WERI-Rb-1 (cell line): ENCODE measurements around the gene NCL.
"Not testable (repeated sequence)": the region's sequence is repeated elsewhere in the genome, so short reads cannot be mapped to it uniquely, and the experiment has no call there.

Source experiments
- DNase-seq: peaks from one replicate; pipeline ENCODE4 v3.0.0-alpha.2; 2020
- H3K27ac ChIP-seq: fragments of 250-450 bp; sonication (Bioruptor Pico); 2 replicates; pipeline ENCODE4 v1.5.1; 2020; ENCODE audit warnings: mild to moderate bottlenecking, moderate library complexity
- H3K27me3 ChIP-seq: fragments of 250-450 bp; sonication (Bioruptor Pico); 2 replicates; pipeline ENCODE4 v1.5.1; 2021; ENCODE audit warnings: mild to moderate bottlenecking, low read depth, moderate library complexity; ENCODE audit not compliant: insufficient read depth, severe bottlenecking
- H3K36me3 ChIP-seq: fragments of 250-450 bp; sonication (Bioruptor Pico); 2 replicates; pipeline ENCODE4 v1.5.1; 2020; ENCODE audit warnings: mild to moderate bottlenecking, moderate library complexity
- H3K4me3 ChIP-seq: 2 replicates; pipeline ENCODE4 v1.5.1; 2011; ENCODE audit warnings: low read depth, mild to moderate bottlenecking, control low read depth, low read length
- H3K9me3 ChIP-seq: fragments of 250-450 bp; sonication (Bioruptor Pico); 2 replicates; pipeline ENCODE4 v1.5.1; 2021; ENCODE audit warnings: mild to moderate bottlenecking, moderate library complexity; ENCODE audit not compliant: severe bottlenecking
- TF ChIP-seq, protein P1 (sequence below): IDR thresholded peaks from 2 replicates; pipeline ENCODE4 v1.5.1; 2011; ENCODE audit warnings: low read depth, mild to moderate bottlenecking, control low read depth, inconsistent platforms, low read length

The NCL gene

DNA sequence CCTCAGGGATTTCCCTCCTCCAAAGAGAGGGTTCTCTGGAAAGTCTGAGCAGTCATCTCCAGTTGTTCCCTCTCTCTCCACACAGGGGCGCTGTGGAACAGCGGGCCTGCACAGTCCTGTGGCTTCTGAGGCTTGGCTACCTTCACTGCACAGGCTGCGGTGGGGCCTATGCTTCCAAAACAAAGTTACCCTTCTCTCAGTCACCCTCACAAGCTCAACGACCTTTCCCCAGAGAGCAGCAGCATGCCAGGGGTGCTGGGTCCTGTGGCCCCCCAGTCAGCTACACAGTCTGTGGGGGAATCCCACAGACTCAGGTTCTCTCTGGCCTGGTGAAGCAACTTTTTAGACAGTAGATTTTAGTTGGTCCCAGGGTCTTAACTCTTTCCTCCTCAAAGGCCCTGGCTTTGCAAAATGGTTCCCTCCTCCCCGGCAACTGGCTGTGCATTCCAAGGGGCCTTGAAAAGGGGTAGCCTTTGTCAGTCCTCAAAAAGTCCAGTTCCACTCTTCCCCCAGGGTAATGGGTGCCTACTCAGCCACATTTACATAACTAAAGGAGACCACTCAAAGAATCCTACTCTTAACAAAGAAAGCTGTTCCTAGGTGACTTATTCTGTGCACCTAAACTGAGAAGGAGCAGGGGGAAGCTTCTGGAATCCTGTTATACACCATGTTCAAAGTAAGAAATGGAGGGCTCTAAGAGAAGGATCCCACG, 53.8 kb downstream of the NCL start:
- Histone ChIP-seq H3K27me3 (no peaks in the 10 kb centered on the region), H3K27ac (no peak overlapping the region), H3K9me3 (peaks cover 7% of the 10 kb centered on the region), H3K4me3 (no peak overlapping the region), H3K36me3 (no peaks in the 10 kb centered on the region)
- peak; percentile 28 for DNase-seq
- TF ChIP-seq, protein P1, sequence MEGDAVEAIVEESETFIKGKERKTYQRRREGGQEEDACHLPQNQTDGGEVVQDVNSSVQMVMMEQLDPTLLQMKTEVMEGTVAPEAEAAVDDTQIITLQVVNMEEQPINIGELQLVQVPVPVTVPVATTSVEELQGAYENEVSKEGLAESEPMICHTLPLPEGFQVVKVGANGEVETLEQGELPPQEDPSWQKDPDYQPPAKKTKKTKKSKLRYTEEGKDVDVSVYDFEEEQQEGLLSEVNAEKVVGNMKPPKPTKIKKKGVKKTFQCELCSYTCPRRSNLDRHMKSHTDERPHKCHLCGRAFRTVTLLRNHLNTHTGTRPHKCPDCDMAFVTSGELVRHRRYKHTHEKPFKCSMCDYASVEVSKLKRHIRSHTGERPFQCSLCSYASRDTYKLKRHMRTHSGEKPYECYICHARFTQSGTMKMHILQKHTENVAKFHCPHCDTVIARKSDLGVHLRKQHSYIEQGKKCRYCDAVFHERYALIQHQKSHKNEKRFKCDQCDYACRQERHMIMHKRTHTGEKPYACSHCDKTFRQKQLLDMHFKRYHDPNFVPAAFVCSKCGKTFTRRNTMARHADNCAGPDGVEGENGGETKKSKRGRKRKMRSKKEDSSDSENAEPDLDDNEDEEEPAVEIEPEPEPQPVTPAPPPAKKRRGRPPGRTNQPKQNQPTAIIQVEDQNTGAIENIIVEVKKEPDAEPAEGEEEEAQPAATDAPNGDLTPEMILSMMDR: peak; percentile 70

DNA sequence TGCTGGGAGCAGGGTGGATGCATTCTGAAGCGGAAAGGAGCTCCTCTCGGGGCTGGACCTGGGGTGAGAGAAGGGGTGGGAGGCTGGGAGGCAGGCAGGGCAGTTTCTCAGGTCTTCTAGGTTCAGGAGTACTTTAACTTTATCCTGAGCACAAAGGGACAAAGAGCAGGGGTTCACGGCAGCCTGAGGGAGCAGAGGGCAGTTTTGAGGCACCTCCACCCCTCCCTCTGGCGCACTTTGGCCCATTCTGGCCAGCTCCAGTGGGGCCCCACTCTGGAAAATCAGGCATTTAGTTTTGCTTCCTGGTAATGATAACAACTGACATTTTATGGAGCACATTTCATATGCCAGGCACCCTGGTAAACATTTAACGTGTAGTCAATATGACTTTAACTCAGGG, 54.5 kb downstream of the NCL start:
- Histone ChIP-seq H3K27ac (no peak overlapping the region), H3K36me3 (no peaks in the 10 kb centered on the region), H3K27me3 (no peaks in the 10 kb centered on the region), H3K9me3 (peaks cover 7% of the 10 kb centered on the region), H3K4me3 (no peak overlapping the region)
- TF ChIP-seq, protein P1: no peak
- DNase-seq: no peak

DNA sequence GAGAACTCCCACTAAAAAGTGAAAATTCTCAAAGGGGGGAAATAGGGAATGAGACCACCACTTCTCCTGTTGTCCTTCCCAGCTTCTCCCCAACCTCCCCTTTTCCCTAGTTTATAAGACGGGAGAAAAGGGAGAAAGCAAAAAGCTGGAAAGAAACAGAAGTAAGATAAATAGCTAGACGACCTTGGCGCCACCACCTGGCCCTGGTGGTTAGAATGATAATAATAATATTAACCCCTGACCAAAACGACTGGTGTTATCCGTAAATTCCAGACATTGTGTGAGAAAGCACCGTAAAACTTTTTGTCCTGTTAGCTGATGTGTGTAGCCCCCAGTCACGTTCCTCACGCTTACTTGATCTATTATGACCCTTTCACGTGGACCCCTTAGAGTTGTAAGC, 56.0 kb downstream of the NCL start:
- not testable (repeated sequence) for H3K4me3 ChIP-seq

DNA sequence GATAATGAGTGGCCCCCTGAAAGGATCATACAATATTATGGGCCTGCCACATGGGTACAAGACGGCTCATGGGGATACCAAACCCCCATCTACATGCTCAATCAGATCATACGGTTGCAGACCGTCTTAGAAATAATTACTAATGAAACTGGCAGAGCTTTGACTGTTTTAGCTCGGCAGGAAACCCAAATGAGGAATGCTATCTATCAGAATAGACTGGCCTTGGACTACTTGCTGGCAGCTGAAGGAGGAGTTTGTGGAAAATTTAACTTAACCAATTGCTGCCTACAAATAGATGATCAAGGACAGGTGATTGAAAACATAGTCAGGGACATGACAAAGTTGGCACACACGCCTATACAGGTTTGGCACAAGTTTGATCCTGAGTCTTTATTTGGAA, 56.6 kb downstream of the NCL start:
- not testable (repeated sequence) for H3K9me3 ChIP-seq, H3K27me3 ChIP-seq, H3K4me3 ChIP-seq, H3K27ac ChIP-seq, DNase-seq, H3K36me3 ChIP-seq

More for the DNA sequence above, 56.0 kb downstream of the NCL start:
- not testable (repeated sequence) for H3K27ac ChIP-seq, H3K36me3 ChIP-seq, H3K27me3 ChIP-seq, DNase-seq, H3K9me3 ChIP-seq

DNA sequence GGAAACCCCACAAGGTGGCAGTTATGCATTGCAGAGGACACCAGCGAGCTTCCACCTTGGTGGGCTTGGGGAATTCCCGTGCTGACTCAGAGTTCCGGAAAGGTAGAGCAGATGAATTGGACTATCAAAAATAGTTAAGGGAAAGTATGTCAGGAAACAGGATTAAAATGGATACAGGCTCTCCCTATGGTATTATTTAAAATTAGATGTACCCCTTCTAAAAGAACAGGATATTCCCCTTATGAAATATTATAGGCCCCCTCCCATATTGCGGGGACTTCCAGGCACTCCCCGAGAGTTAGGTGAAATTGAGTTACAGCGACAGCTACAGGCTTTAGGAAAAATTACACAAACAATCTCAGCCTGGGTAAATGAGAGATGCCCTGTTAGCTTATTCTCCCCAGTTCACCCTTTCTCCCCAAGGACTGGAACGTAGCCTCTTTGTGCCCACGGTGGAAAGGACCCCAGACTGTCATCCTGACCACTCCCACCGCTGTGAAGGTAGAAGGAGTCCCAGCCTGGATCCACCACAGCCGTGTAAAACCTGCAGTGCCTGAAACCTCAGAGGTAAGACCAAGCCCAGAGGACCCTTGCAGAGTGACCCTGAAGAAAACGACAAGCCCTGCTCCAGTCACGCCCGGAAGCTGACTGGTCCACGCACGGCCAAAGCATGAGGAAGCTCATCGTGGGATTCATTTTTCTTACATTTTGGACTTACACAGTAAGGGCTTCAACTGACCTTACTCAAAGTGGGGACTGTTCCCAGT, 58.5 kb downstream of the NCL start:
- H3K27ac ChIP-seq, H3K9me3 ChIP-seq, H3K36me3 ChIP-seq, H3K27me3 ChIP-seq, DNase-seq, H3K4me3 ChIP-seq: not testable (repeated sequence)
- TF ChIP-seq, protein P1: 0 out of 2 replicates have a peak, but pooled peaks have one; percentile 10

DNA sequence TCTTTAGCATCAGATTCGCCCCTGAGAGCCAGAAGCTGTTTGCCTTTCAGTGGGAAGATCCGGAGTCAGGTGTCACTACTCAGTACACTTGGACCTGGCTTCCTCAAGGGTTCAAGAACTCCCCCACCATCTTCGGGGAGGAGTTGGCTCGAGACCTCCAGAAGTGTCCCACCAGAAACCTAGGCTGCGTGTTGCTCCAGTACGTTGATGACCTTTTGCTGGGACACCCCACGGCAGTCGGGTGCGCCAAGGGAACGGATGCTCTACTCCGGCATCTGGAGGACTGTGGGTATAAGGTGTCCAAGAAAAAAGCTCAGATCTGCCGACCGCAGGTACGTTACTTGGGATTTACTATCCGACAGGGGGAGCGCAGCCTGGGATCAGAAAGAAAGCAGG, 60.1 kb downstream of the NCL start:
- DNase-seq, H3K27me3 ChIP-seq: not testable (repeated sequence)

More for the DNA sequence above, 60.1 kb downstream of the NCL start:
- not testable (repeated sequence) for H3K36me3 ChIP-seq, H3K4me3 ChIP-seq, H3K9me3 ChIP-seq, H3K27ac ChIP-seq
